NT2/D1 (cell line): ENCODE results near the gene ECM1.

Experiments used
- DNase-seq: peaks from one replicate; pipeline ENCODE4 v3.0.0-alpha.2; 2011; ENCODE audit warnings: low read depth, low spot score
- H3K27me3 ChIP-seq: 2 replicates; pipeline ENCODE4 v1.6.0; 2011; ENCODE audit warnings: mild to moderate bottlenecking; ENCODE audit not compliant: insufficient read length, insufficient read depth
- H3K36me3 ChIP-seq: 2 replicates; pipeline ENCODE4 v1.6.1; 2011; ENCODE audit warnings: mild to moderate bottlenecking, low read length, mixed read lengths; ENCODE audit not compliant: insufficient read depth, insufficient read length
- H3K4me1 ChIP-seq: 2 replicates; pipeline ENCODE4 v1.5.1; 2011; ENCODE audit not compliant: insufficient read depth, insufficient read length
- H3K4me3 ChIP-seq: 2 replicates; pipeline ENCODE4 v1.5.1; 2011; ENCODE audit warnings: low read depth; ENCODE audit not compliant: insufficient read length
- H3K9ac ChIP-seq: 2 replicates; pipeline ENCODE4 v1.6.0; 2011; ENCODE audit warnings: low read depth; ENCODE audit not compliant: insufficient read length
- H3K9me3 ChIP-seq: 2 replicates; pipeline ENCODE4 v1.5.1; 2011; ENCODE audit warnings: mild to moderate bottlenecking, low read length; ENCODE audit not compliant: insufficient read depth
- SUZ12 ChIP-seq: IDR thresholded peaks from 2 replicates; pipeline ENCODE4 v1.6.1; 2011; ENCODE audit not compliant: insufficient read length, insufficient read depth; ENCODE audit errors: extremely low read depth
- YY1 ChIP-seq: IDR thresholded peaks from 2 replicates; pipeline ENCODE4 v1.6.1; 2011; ENCODE audit not compliant: insufficient read length, insufficient read depth
- ZNF274 ChIP-seq: IDR thresholded peaks from 2 replicates; pipeline ENCODE4 v1.6.1; 2011; ENCODE audit warnings: mild to moderate bottlenecking, low read depth, low read length

The ECM1 gene

GRCh38 chr1:150507912-150508864, at the start of gene ECM1:
ECM1 (plus strand) TSS chr1:150508109; CDS start chr1:150508210, 101 bp downstream.
- H3K4me1 ChIP-seq: peaks cover 22% of the 10 kb centered on the region
- no peak for TF ChIP-seq ZNF274
- TF ChIP-seq SUZ12: no peak
- no peak for TF ChIP-seq YY1
- DNase-seq: no peak
- no peak within 1 kb of the TSS for H3K9ac ChIP-seq
- H3K27me3 ChIP-seq: no peaks in the 10 kb centered on the region
- H3K9me3 ChIP-seq: no peaks in the 10 kb centered on the region
- H3K36me3 ChIP-seq: peaks cover 89% of the 10 kb centered on the region
- H3K4me3 ChIP-seq: no peak within 1 kb of the TSS

DNA sequence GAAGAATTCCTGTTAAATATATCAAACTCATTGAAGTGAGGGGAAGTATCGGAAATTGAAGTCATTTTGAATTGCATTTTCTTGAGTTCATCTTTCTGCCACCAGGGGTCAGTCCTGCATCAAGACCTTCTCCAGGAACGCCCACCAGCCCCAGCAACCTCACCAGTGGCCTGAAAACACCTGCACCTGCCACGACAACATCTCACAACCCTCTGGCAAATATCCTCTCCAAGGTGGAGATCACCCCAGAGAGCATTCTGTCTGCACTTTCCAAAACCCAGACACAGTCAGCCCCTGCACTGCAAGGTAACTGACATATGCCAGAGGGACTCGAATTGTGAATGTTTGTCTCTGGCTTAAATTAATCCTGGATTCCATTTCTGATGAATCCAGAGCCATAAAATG, 43.5 kb upstream of the ECM1 start:
- Histone ChIP-seq H3K9me3 (no peaks in the 10 kb centered on the region), H3K36me3 (peaks cover 75% of the 10 kb centered on the region), H3K4me3 (no peak overlapping the region), H3K9ac (no peak overlapping the region), H3K27me3 (no peaks in the 10 kb centered on the region), H3K4me1 (no peaks in the 10 kb centered on the region)
- peak; percentile 68 for DNase-seq
- TF ChIP-seq YY1 (no peak), ZNF274 (no peak), SUZ12 (no peak)

- no peak for DNase-seq
- Histone ChIP-seq H3K4me1 (peaks cover 2% of the 10 kb centered on the region), H3K36me3 (peaks cover 72% of the 10 kb centered on the region), H3K9ac (no peak overlapping the region), H3K9me3 (no peaks in the 10 kb centered on the region), H3K27me3 (no peaks in the 10 kb centered on the region), H3K4me3 (no peak overlapping the region)
- TF ChIP-seq ZNF274 (no peak), SUZ12 (no peak), YY1 (no peak)
Observed at GRCh38 chr1:150466964-150467363, 40.9 kb upstream of the ECM1 start.

DNA sequence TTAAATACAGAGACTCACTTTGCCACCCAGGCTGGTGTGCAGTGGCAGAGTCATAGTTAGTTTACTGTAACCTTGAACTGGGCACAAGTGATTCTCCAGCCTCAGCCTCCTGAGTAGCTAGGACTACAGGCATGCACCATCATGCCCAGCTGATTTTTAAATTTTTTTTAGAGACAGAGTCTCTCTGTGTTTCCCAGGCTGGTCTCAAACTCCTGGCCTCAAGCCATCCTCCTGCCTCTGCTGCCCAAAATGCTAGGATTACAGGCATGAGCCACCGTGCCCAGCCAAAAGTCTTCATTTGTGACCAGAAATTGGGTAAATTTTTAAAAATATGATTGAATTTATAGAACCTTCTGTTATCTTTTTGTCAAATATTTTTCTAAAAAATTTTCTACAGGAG, 38.6 kb upstream of the ECM1 start:
- peaks cover 13% of the 10 kb centered on the region for H3K4me1 ChIP-seq
- no peaks in the 10 kb centered on the region for H3K9me3 ChIP-seq
- H3K36me3 ChIP-seq: peaks cover 68% of the 10 kb centered on the region
- H3K27me3 ChIP-seq: no peaks in the 10 kb centered on the region
- no peak for TF ChIP-seq SUZ12
- TF ChIP-seq YY1: no peak
- TF ChIP-seq ZNF274: no peak
- no peak overlapping the region for H3K4me3 ChIP-seq
- H3K9ac ChIP-seq: no peak overlapping the region
- DNase-seq: no peak

DNA sequence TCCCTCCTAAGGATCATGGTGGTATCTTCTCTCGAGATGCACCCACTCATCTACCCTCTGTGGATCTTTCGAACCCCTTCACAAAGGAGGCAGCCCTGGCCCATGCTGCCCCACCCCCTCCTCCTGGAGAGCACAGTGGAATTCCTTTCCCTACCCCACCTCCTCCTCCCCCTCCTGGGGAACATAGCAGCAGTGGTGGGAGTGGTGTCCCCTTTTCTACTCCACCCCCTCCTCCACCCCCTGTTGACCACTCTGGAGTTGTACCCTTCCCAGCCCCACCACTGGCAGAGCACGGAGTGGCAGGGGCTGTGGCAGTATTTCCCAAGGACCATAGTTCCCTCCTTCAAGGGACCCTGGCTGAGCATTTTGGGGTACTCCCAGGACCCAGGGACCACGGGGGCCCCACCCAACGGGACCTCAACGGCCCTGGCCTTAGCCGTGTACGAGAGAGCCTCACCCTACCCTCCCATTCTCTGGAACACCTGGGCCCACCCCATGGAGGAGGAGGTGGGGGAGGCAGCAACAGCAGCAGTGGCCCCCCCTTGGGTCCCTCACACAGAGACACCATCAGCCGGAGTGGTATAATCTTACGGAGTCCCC, 35.2 kb upstream of the ECM1 start:
- peaks cover 41% of the 10 kb centered on the region for H3K36me3 ChIP-seq
- H3K4me1 ChIP-seq: peaks cover 13% of the 10 kb centered on the region
- no peak for DNase-seq
- H3K9ac ChIP-seq: peak overlapping the region; percentile 3
- H3K4me3 ChIP-seq: no peak overlapping the region
- H3K9me3 ChIP-seq: no peaks in the 10 kb centered on the region
- TF ChIP-seq YY1 (no peak), ZNF274 (no peak), SUZ12 (no peak)
- no peaks in the 10 kb centered on the region for H3K27me3 ChIP-seq

DNA sequence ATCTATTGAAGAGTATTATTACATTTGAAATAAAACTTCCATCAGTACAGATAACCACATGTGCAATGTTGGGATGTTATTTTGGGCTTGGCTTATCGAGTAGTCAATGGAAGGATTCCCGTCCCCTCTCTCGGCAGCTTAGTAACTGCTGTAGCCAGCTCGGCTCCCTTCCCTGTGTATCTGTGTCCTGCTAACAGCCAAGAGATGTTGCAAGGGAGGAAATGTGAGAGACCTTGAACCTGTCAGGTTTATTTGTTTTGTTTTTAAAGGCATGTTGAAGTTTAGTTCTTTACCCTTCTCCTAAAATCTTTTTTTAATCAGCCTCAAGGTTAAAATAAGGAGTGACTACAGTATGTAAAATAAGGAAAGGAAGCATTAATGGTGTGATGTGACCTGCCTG, 34.2 kb upstream of the ECM1 start:
- Histone ChIP-seq H3K36me3 (peaks cover 33% of the 10 kb centered on the region), H3K27me3 (no peaks in the 10 kb centered on the region)

GRCh38 chr1:150474869-150475268, 33.0 kb upstream of the ECM1 start:
- TF ChIP-seq SUZ12 (no peak), YY1 (no peak), ZNF274 (no peak)
- no peak overlapping the region for H3K4me3 ChIP-seq
- peaks cover 33% of the 10 kb centered on the region for H3K36me3 ChIP-seq
- no peak for DNase-seq
- H3K9me3 ChIP-seq: no peaks in the 10 kb centered on the region
- no peaks in the 10 kb centered on the region for H3K27me3 ChIP-seq
- peaks cover 13% of the 10 kb centered on the region for H3K4me1 ChIP-seq
- H3K9ac ChIP-seq: no peak overlapping the region

More for the DNA sequence above, 34.2 kb upstream of the ECM1 start:
- no peak for DNase-seq
- no peak overlapping the region for H3K4me3 ChIP-seq
- H3K9me3 ChIP-seq: no peaks in the 10 kb centered on the region
- no peak overlapping the region for H3K9ac ChIP-seq
- H3K4me1 ChIP-seq: peaks cover 13% of the 10 kb centered on the region
- TF ChIP-seq SUZ12: no peak
- TF ChIP-seq ZNF274: no peak
- no peak for TF ChIP-seq YY1
